ENCODE measurements around the gene DDX5. TPM values are rescaled to one million over a fixed set of nuclear protein-coding genes. Genes with fewer than 3 reads are reported as not detected.
A peak's percentile ranks its signal among the peaks of the same experiment; 100 is the strongest.

The DDX5 gene
- total and polyA plus RNA-seq, 2 of the 13 experiments (the other 11 are each of a cell fraction or from before 2014, with no cell fraction given): 503 to 684 TPM

GRCh38 chr17:64506201-64506575 lies at the start of gene DDX5 (continued):
- TF ChIP-seq, protein P1, sequence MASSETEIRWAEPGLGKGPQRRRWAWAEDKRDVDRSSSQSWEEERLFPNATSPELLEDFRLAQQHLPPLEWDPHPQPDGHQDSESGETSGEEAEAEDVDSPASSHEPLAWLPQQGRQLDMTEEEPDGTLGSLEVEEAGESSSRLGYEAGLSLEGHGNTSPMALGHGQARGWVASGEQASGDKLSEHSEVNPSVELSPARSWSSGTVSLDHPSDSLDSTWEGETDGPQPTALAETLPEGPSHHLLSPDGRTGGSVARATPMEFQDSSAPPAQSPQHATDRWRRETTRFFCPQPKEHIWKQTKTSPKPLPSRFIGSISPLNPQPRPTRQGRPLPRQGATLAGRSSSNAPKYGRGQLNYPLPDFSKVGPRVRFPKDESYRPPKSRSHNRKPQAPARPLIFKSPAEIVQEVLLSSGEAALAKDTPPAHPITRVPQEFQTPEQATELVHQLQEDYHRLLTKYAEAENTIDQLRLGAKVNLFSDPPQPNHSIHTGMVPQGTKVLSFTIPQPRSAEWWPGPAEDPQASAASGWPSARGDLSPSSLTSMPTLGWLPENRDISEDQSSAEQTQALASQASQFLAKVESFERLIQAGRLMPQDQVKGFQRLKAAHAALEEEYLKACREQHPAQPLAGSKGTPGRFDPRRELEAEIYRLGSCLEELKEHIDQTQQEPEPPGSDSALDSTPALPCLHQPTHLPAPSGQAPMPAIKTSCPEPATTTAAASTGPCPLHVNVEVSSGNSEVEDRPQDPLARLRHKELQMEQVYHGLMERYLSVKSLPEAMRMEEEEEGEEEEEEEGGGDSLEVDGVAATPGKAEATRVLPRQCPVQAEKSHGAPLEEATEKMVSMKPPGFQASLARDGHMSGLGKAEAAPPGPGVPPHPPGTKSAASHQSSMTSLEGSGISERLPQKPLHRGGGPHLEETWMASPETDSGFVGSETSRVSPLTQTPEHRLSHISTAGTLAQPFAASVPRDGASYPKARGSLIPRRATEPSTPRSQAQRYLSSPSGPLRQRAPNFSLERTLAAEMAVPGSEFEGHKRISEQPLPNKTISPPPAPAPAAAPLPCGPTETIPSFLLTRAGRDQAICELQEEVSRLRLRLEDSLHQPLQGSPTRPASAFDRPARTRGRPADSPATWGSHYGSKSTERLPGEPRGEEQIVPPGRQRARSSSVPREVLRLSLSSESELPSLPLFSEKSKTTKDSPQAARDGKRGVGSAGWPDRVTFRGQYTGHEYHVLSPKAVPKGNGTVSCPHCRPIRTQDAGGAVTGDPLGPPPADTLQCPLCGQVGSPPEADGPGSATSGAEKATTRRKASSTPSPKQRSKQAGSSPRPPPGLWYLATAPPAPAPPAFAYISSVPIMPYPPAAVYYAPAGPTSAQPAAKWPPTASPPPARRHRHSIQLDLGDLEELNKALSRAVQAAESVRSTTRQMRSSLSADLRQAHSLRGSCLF (CRISPR knock-in tag; IDR thresholded peaks at IDR 0.05; ENCODE audit: borderline replicate concordance): peak; percentile 89
- no peak for TF ChIP-seq PHF8 (CRISPR knock-in tag; IDR thresholded peaks at IDR 0.05)
- TF ChIP-seq ZNF740 (CRISPR knock-in tag; IDR thresholded peaks at IDR 0.05): no peak
- TF ChIP-seq ZNF598 (CRISPR knock-in tag; IDR thresholded peaks at IDR 0.05; ENCODE audit: borderline replicate concordance): no peak
- TF ChIP-seq, protein P2, sequence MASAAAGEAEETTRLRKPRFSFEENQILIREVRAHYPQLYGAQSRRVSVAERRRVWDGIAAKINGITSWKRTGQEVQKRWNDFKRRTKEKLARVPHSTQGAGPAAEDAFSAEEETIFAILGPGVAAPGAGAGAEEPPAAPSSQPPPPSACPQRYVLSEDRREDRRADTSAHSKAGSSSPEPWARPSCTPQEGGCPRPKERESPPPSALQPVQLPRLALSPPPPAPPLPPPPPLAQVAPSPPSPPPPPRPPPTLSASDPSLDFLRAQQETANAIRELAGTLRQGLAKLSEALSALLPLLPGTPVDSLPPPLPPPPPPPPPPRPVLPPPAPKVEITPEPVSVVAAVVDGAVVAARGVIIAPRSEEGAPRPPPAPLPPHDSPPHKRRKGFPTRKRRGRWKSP (CRISPR knock-in tag; IDR thresholded peaks at IDR 0.05): no peak
- peak; percentile 97 for TF ChIP-seq DRAP1 (CRISPR knock-in tag; IDR thresholded peaks at IDR 0.05)
- TF ChIP-seq KLF15 (CRISPR knock-in tag; IDR thresholded peaks at IDR 0.05; ENCODE audit: borderline replicate concordance): peak; percentile 90; the same call in 1 of the 2 replicates
- peak; percentile 68 for TF ChIP-seq ZFP37 (CRISPR knock-in tag; IDR thresholded peaks at IDR 0.05; ENCODE audit: borderline replicate concordance)
- TF ChIP-seq MXD4 (CRISPR knock-in tag; IDR thresholded peaks at IDR 0.05): no peak
- TF ChIP-seq ZNF180 (CRISPR knock-in tag; IDR thresholded peaks at IDR 0.05; ENCODE audit: borderline replicate concordance, low read depth): no peak; the same call in 1 of the 2 replicates
- TF ChIP-seq HNRNPH1 (optimal IDR thresholded peaks at IDR 0.05; ENCODE audit: low read depth, low read length): no peak
- TF ChIP-seq GATAD1 (CRISPR knock-in tag; IDR thresholded peaks at IDR 0.05): peak; percentile 75
- no peak for TF ChIP-seq SMYD3 (CRISPR knock-in tag; IDR thresholded peaks at IDR 0.05)
- no peak for TF ChIP-seq CCAR2 (optimal IDR thresholded peaks at IDR 0.05; ENCODE audit: low read depth, low read length)
- TF ChIP-seq FOXA3 (CRISPR knock-in tag; IDR thresholded peaks at IDR 0.05): peak; percentile 54; the same call in 1 of the 2 replicates
- TF ChIP-seq, protein P3, sequence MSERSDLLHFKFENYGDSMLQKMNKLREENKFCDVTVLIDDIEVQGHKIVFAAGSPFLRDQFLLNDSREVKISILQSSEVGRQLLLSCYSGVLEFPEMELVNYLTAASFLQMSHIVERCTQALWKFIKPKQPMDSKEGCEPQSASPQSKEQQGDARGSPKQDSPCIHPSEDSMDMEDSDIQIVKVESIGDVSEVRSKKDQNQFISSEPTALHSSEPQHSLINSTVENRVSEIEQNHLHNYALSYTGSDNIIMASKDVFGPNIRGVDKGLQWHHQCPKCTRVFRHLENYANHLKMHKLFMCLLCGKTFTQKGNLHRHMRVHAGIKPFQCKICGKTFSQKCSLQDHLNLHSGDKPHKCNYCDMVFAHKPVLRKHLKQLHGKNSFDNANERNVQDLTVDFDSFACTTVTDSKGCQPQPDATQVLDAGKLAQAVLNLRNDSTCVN (CRISPR knock-in tag; IDR thresholded peaks at IDR 0.05; ENCODE audit: borderline replicate concordance): no peak
- TF ChIP-seq, protein P4, sequence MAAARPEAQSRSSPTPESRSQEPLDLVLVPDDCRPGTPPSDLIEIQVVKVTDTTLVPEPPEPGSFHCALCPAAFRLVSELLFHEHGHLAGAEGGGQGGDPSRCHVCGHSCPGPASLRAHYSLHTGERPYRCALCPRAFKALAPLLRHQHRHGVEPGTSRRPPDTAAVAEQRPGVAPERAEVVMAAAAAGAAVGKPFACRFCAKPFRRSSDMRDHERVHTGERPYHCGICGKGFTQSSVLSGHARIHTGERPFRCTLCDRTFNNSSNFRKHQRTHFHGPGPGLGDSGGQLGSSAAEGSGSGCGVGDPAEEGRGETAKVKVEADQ (CRISPR knock-in tag; IDR thresholded peaks at IDR 0.05; ENCODE audit: borderline replicate concordance): no peak
- no peak for TF ChIP-seq ZNF430 (CRISPR knock-in tag; IDR thresholded peaks at IDR 0.05)
- peak; percentile 98 for TF ChIP-seq POLR2G (IDR thresholded peaks at IDR 0.05; ENCODE audit: low read depth, low read length)
- no peak for TF ChIP-seq CBX5 (CRISPR knock-in tag; IDR thresholded peaks at IDR 0.05; ENCODE audit: borderline replicate concordance)
- no peak for TF ChIP-seq ZNF329 (CRISPR knock-in tag; IDR thresholded peaks at IDR 0.05; ENCODE audit: low read depth)
- TF ChIP-seq ZNF20 (CRISPR knock-in tag; IDR thresholded peaks at IDR 0.05): peak; percentile 36; the same call in 1 of the 2 replicates

Measured in HepG2 (cell line).